ENCODE measurements around the gene PIK3R6. TPM values are rescaled to one million over a fixed set of nuclear protein-coding genes. Genes with fewer than 3 reads are reported as not detected.

PIK3R6 gene
- total RNA-seq, 1 donor from 2014 or later: not detected

DNA sequence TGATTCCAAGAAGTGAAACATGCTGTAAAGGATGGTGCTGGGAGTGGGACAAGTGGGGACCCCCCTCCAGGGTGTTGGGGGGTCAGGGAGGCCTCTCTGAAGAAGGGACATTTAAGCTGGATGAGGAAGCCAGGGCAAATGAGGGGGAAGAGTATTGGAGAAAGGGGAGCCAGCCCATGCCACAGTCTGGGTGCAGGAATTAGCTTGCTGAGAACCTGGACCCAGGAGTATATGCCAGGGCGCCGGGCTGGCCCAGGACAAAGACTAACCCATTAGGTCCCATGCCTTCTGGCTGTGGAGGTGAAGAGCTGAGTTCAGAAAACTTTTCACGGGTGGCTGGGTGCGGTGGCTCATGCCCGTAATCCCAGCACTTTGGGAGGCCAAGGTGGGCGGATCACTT lies 45.6 kb upstream of the PIK3R6 start:
- Mint-ChIP-seq H3K4me3 (ENCODE audit: unreplicated experiment) (no peak overlapping the region), H3K27ac (ENCODE audit: unreplicated experiment) (no peak overlapping the region), H3K4me1 (ENCODE audit: unreplicated experiment) (peaks cover 4% of the 10 kb centered on the region), H3K9me3 (ENCODE audit: unreplicated experiment) (peaks cover 5% of the 10 kb centered on the region), H3K27me3 (ENCODE audit: unreplicated experiment) (peaks cover 35% of the 10 kb centered on the region), H3K36me3 (ENCODE audit: unreplicated experiment) (no peaks in the 10 kb centered on the region)
- TF ChIP-seq, protein P1, sequence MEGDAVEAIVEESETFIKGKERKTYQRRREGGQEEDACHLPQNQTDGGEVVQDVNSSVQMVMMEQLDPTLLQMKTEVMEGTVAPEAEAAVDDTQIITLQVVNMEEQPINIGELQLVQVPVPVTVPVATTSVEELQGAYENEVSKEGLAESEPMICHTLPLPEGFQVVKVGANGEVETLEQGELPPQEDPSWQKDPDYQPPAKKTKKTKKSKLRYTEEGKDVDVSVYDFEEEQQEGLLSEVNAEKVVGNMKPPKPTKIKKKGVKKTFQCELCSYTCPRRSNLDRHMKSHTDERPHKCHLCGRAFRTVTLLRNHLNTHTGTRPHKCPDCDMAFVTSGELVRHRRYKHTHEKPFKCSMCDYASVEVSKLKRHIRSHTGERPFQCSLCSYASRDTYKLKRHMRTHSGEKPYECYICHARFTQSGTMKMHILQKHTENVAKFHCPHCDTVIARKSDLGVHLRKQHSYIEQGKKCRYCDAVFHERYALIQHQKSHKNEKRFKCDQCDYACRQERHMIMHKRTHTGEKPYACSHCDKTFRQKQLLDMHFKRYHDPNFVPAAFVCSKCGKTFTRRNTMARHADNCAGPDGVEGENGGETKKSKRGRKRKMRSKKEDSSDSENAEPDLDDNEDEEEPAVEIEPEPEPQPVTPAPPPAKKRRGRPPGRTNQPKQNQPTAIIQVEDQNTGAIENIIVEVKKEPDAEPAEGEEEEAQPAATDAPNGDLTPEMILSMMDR (IDR thresholded peaks at IDR 0.05): no peak
- DNase-seq (ENCODE audit: extremely low spot score, unreplicated experiment): no peak

DNA sequence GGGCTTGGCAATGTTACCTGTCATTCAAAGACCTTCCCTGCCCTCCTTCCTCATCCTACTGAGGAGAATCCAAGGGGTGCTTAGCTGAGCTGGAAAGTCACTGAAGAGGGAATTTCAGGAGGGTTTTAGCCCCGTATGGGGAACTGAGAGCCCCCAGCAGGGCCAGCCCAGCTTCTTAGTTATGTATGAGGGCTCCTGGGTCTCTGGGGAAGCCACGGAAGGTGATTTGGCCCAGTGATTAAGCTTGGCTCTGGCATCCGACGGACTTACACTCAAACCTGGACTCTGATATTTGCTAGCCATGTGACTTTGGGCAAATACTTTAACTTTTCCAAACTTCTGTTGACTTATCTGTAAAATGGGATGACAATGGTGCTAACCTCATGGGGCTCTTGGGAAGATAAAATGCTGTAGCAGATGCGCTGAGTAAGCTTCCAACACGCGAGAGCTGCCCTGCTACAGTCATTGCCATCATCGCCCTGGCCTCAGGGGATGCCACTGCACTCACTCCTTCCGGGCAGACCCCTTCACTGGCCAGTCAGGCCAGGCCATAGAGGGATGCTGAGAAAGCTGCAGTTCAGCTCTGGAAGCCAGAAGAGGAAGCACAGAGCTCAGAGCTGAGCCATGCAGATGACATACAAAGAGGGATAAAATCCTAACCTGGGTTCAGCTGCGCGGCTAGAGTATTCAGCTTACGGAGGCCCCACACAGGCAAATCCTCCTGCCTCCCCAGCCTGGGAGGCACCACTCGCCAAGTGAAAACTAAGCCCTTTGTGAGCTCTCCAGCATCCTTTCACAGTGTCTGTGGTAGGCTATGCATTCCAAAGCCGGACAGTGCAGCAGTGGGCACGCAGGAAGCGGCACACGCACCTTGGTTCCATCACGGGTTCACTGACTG lies 44.9 kb upstream of the PIK3R6 start:
- H3K27me3 Mint-ChIP-seq (ENCODE audit: unreplicated experiment): peaks cover 40% of the 10 kb centered on the region

DNA sequence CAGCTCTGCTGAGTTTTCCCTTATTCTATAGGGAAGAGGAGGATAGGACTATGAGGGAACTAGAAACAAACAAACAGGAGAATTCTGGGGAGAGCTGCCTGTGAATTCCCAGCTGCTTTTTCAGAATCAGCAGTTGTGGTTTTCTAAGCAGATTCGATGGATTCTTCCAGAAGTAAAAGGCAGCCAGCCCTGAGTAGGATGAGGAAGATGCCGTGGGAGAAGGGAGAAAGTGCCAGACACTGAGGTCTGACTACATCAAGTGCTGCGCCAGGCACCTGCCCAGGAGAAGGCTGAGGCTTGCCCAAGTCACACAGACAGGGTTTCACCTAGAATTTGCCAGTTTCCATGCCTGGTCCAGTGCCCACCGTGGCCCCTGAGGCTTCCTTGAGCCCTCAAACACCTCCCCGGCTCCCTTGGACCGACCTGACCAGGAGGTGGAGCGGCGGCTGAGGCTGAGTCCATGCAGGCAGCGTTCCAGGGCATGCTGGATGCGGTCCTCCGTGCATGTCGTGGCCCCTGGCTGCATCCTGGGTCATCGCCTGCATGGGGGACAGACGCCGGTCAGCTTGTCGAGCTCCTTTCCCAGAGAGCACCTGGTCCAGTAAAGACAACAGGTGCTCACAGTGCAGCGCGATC lies 43.6 kb upstream of the PIK3R6 start:
- no peak overlapping the region for H3K27ac Mint-ChIP-seq (ENCODE audit: unreplicated experiment)
- peaks cover 41% of the 10 kb centered on the region for H3K27me3 Mint-ChIP-seq (ENCODE audit: unreplicated experiment)
- H3K36me3 Mint-ChIP-seq (ENCODE audit: unreplicated experiment): no peaks in the 10 kb centered on the region
- no peaks in the 10 kb centered on the region for H3K9me3 Mint-ChIP-seq (ENCODE audit: unreplicated experiment)
- no peak overlapping the region for H3K4me3 Mint-ChIP-seq (ENCODE audit: unreplicated experiment)
- DNase-seq (ENCODE audit: extremely low spot score, unreplicated experiment): no peak
- TF ChIP-seq, protein P1 (IDR thresholded peaks at IDR 0.05): no peak
- peaks cover 4% of the 10 kb centered on the region for H3K4me1 Mint-ChIP-seq (ENCODE audit: unreplicated experiment)

More for the DNA sequence above, 44.9 kb upstream of the PIK3R6 start:
- peaks cover 4% of the 10 kb centered on the region for H3K4me1 Mint-ChIP-seq (ENCODE audit: unreplicated experiment)
- H3K4me3 Mint-ChIP-seq (ENCODE audit: unreplicated experiment): no peak overlapping the region
- H3K9me3 Mint-ChIP-seq (ENCODE audit: unreplicated experiment): peaks cover 5% of the 10 kb centered on the region
- no peak for DNase-seq (ENCODE audit: extremely low spot score, unreplicated experiment)
- H3K27ac Mint-ChIP-seq (ENCODE audit: unreplicated experiment): no peak overlapping the region
- H3K36me3 Mint-ChIP-seq (ENCODE audit: unreplicated experiment): no peaks in the 10 kb centered on the region
- TF ChIP-seq, protein P1 (IDR thresholded peaks at IDR 0.05): no peak

DNA sequence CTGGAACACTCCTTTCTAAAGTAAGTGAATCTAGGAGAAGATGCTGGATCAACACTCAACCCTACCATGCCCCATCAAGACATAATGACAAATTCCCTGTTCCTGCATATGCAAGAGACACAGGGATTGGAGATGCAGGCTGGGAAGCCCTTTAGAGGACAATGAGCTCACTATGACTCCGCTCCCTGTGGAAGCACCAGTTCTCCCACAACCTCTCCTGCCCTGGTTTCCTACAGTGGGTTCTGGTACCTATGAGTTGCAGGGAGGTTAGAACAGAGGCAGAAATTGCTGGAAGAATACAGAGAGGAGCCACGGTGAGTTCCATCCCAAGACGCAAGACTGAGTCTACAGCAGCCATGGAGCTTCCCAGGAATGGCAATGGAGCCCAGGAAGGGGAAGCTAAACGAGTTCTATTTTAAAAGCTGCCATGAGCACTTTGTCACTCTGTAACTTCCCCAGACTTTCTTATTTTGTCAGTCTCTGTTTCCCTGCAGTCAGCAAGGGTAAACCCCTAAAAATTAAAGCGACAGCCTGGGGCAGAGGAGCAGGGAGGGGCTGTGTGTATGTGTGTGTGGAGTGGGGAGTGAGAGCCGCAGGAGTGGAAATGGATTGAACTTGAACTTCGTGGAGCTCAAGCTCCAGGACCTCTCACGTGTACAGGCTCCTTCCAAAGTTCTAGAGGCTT lies 42.3 kb upstream of the PIK3R6 start:
- Mint-ChIP-seq H3K4me1 (ENCODE audit: unreplicated experiment) (no peaks in the 10 kb centered on the region), H3K27ac (ENCODE audit: unreplicated experiment) (no peak overlapping the region), H3K27me3 (ENCODE audit: unreplicated experiment) (peaks cover 50% of the 10 kb centered on the region), H3K4me3 (ENCODE audit: unreplicated experiment) (no peak overlapping the region), H3K36me3 (ENCODE audit: unreplicated experiment) (no peaks in the 10 kb centered on the region), H3K9me3 (ENCODE audit: unreplicated experiment) (no peaks in the 10 kb centered on the region)
- DNase-seq (ENCODE audit: extremely low spot score, unreplicated experiment): no peak
- TF ChIP-seq, protein P1 (IDR thresholded peaks at IDR 0.05): no peak

All from osteocyte (in vitro differentiated cells).